Measurements from ENCODE around the gene ATOX1.

GRCh38 chr5:151740336-151740942, 18.0 kb downstream of the ATOX1 start:
- TF ChIP-seq POLR2A (IDR thresholded peaks at IDR 0.05) (no peak), CTCF (IDR thresholded peaks at IDR 0.05) (peak; percentile 95 to 98 (median 96)), POLR2AphosphoS5 (IDR thresholded peaks at IDR 0.05; ENCODE audit: insufficient read depth in 1 of 2, low read depth in 1 of 2) (peak; percentile 53 to 75)

Measured in vagina (tissue), 2 donors.